H9 (cell line): ENCODE data around the gene CRPPA. TPM values are rescaled to one million over a fixed set of nuclear protein-coding genes. Genes with fewer than 3 reads are reported as not detected.

Experiments
- DNase-seq: peaks from one replicate; pipeline ENCODE4 v3.0.0-alpha.2; 2017
- H2AFZ ChIP-seq: one replicate; pipeline ENCODE4 v1.6.1; 2013; ENCODE audit warnings: mild to moderate bottlenecking, low read length, control low read depth, moderate library complexity
- H2AK5ac ChIP-seq: 2 replicates; pipeline ENCODE4 v1.6.1; 2013; ENCODE audit warnings: low read length, control low read depth, mixed read lengths; ENCODE audit not compliant: insufficient read length
- H2BK120ac ChIP-seq: one replicate; pipeline ENCODE4 v1.6.1; 2013; ENCODE audit warnings: low read depth, mild to moderate bottlenecking, low read length, control low read depth, inconsistent platforms; ENCODE audit not compliant: poor library complexity, severe bottlenecking
- H2BK12ac ChIP-seq: 2 replicates; pipeline ENCODE4 v1.6.1; 2013; ENCODE audit warnings: low read length, control low read depth, mixed read lengths, low read depth; ENCODE audit not compliant: insufficient read length
- H2BK15ac ChIP-seq: 2 replicates; pipeline ENCODE4 v1.6.1; 2013; ENCODE audit warnings: low read depth, low read length, control low read depth
- H2BK20ac ChIP-seq: one replicate; pipeline ENCODE4 v1.6.1; 2013; ENCODE audit warnings: low read depth, mild to moderate bottlenecking, low read length, control low read depth, inconsistent platforms; ENCODE audit not compliant: poor library complexity, severe bottlenecking
- H2BK5ac ChIP-seq: 2 replicates; pipeline ENCODE4 v1.6.1; 2013; ENCODE audit warnings: low read length, control low read depth, mixed read lengths; ENCODE audit not compliant: insufficient read length
- H3K14ac ChIP-seq: 2 replicates; pipeline ENCODE4 v1.6.1; 2013; ENCODE audit warnings: low read length, control low read depth; ENCODE audit not compliant: insufficient read depth
- H3K18ac ChIP-seq: 2 replicates; pipeline ENCODE4 v1.6.1; 2013; ENCODE audit warnings: low read depth, mild to moderate bottlenecking, mixed read lengths, low read length, control low read depth; ENCODE audit not compliant: insufficient read length
- H3K23ac ChIP-seq: 2 replicates; pipeline ENCODE4 v1.6.1; 2013; ENCODE audit warnings: low read length, control low read depth, mixed read lengths, low read depth; ENCODE audit not compliant: insufficient read length
- H3K23me2 ChIP-seq: 2 replicates; pipeline ENCODE4 v1.6.1; 2013; ENCODE audit warnings: low read depth, mild to moderate bottlenecking, mixed read lengths, low read length, control low read depth; ENCODE audit not compliant: insufficient read length, poor library complexity, severe bottlenecking
- H3K27ac ChIP-seq: 2 replicates; pipeline ENCODE4 v1.5.1; 2013; ENCODE audit warnings: low read length, control low read depth, mixed read lengths, low read depth; ENCODE audit not compliant: insufficient read length
- H3K27me3 ChIP-seq: 2 replicates; pipeline ENCODE4 v1.6.1; 2013; ENCODE audit warnings: low read length, control low read depth, inconsistent platforms; ENCODE audit not compliant: insufficient read depth
- H3K4ac ChIP-seq: 2 replicates; pipeline ENCODE4 v1.6.1; 2013; ENCODE audit warnings: low read depth, mild to moderate bottlenecking, control low read depth, inconsistent platforms, low read length, moderate library complexity
- H3K4me1 ChIP-seq: 2 replicates; pipeline ENCODE4 v1.6.1; 2013; ENCODE audit warnings: low read length, control low read depth, inconsistent platforms; ENCODE audit not compliant: insufficient read depth
- H3K4me2 ChIP-seq: 2 replicates; pipeline ENCODE4 v1.6.1; 2013; ENCODE audit warnings: low read length, control low read depth, mixed read lengths; ENCODE audit not compliant: insufficient read length, insufficient read depth
- H3K56ac ChIP-seq: 2 replicates; pipeline ENCODE4 v1.6.1; 2013; ENCODE audit warnings: low read depth, mild to moderate bottlenecking, mixed read lengths, low read length, control low read depth; ENCODE audit not compliant: insufficient read length
- H3K79me1 ChIP-seq: 2 replicates; pipeline ENCODE4 v1.6.1; 2013; ENCODE audit warnings: low read depth, mild to moderate bottlenecking, moderate library complexity, low read length, control low read depth, inconsistent platforms; ENCODE audit not compliant: insufficient read depth, poor library complexity, severe bottlenecking
- H3K79me2 ChIP-seq: 2 replicates; pipeline ENCODE4 v1.6.1; 2013; ENCODE audit warnings: low read length, control low read depth, inconsistent platforms; ENCODE audit not compliant: insufficient read depth
- H3K9ac ChIP-seq: 2 replicates; pipeline ENCODE4 v1.6.1; 2013; ENCODE audit warnings: low read length, control low read depth, mixed read lengths; ENCODE audit not compliant: insufficient read length; ENCODE audit errors: extremely low read depth
- H3K9me3 ChIP-seq: one replicate; pipeline ENCODE4 v1.6.1; 2013; ENCODE audit warnings: low read depth, low read length, inconsistent platforms; ENCODE audit not compliant: control insufficient read depth
- H3T11ph ChIP-seq: one replicate; pipeline ENCODE4 v1.6.1; 2013; ENCODE audit warnings: mild to moderate bottlenecking, low read length, control low read depth, inconsistent platforms
- H4K20me1 ChIP-seq: one replicate; pipeline ENCODE4 v1.6.1; 2013; ENCODE audit not compliant: control insufficient read depth, insufficient read length, insufficient read depth
- H4K5ac ChIP-seq: 2 replicates; pipeline ENCODE4 v1.6.1; 2013; ENCODE audit warnings: low read depth, mild to moderate bottlenecking, mixed read lengths, low read length, control low read depth; ENCODE audit not compliant: insufficient read length
- H4K8ac ChIP-seq: replicated peaks from 2 replicates; pipeline ENCODE4 v1.6.1; 2013; ENCODE audit warnings: low read length, control low read depth, mixed read lengths, low read depth; ENCODE audit not compliant: insufficient read length
- H4K91ac ChIP-seq: 2 replicates; pipeline ENCODE4 v1.6.1; 2013; ENCODE audit warnings: low read depth, mild to moderate bottlenecking, moderate library complexity, mixed read lengths, low read length, control low read depth; ENCODE audit not compliant: insufficient read length
- H3K27ac Mint-ChIP-seq, 3 experiments: 2 replicates in 2 of 3; 3 replicates in 1 of 3; pipeline ENCODE4 v1.8.0; 2020 to 2021; ENCODE audit warnings: mixed read lengths in 3 of 3, mild to moderate bottlenecking in 1 of 3, moderate library complexity in 1 of 3
- H3K27me3 Mint-ChIP-seq: 2 replicates; pipeline ENCODE4 v1.8.0; 2021; ENCODE audit warnings: low read depth, mild to moderate bottlenecking, moderate library complexity, mixed read lengths
- H3K36me3 Mint-ChIP-seq, 3 experiments: 2 replicates in 2 of 3; 3 replicates in 1 of 3; pipeline ENCODE4 v1.8.0; 2020 to 2021; ENCODE audit warnings: low read depth in 3 of 3, mixed read lengths in 3 of 3; ENCODE audit not compliant: insufficient read depth in 1 of 3
- H3K4me1 Mint-ChIP-seq, 2 experiments: 2 replicates each; pipeline ENCODE4 v1.8.0; 2020; ENCODE audit warnings: mixed read lengths in 2 of 2
- H3K4me3 Mint-ChIP-seq, 2 experiments: 2 replicates in 1 of 2; 3 replicates in 1 of 2; pipeline ENCODE4 v1.8.0; 2020 to 2021; ENCODE audit warnings: mild to moderate bottlenecking in 2 of 2, mixed read lengths in 2 of 2, moderate library complexity in 1 of 2
- H3K9me3 Mint-ChIP-seq, 2 experiments: 2 replicates in 1 of 2; 3 replicates in 1 of 2; pipeline ENCODE4 v1.8.0; 2020; ENCODE audit warnings: mild to moderate bottlenecking in 2 of 2, mixed read lengths in 2 of 2, moderate library complexity in 1 of 2
- WGBS: extraction: QIAGEN DNeasy Blood & Tissue Kit; methylation state at CpG from one replicate; pipeline ENCODE4 v1.1.7; 2013; ENCODE audit warnings: missing lambda C conversion rate, low lambda C conversion rate, mixed read lengths; ENCODE audit not compliant: insufficient read length; ENCODE audit errors: extremely low coverage; 5-methylcytosine and 5-hydroxymethylcytosine counted together
- total RNA-seq: library from RNA; stranded (reverse); gene quantifications from 2 replicates; pipeline ENCODE4 v1.2.1, GENCODE V29; 2021
- TF ChIP-seq, protein P1 (sequence below): fragments of 200-600 bp; sonication (generic); conservative IDR thresholded peaks from 3 replicates; pipeline ENCODE4 v1.8.0; 2021; ENCODE audit warnings: antibody characterized with exemption, mild to moderate bottlenecking

The CRPPA gene
- total RNA-seq, 1 experiment from 2014 or later = 1.9 TPM

DNA sequence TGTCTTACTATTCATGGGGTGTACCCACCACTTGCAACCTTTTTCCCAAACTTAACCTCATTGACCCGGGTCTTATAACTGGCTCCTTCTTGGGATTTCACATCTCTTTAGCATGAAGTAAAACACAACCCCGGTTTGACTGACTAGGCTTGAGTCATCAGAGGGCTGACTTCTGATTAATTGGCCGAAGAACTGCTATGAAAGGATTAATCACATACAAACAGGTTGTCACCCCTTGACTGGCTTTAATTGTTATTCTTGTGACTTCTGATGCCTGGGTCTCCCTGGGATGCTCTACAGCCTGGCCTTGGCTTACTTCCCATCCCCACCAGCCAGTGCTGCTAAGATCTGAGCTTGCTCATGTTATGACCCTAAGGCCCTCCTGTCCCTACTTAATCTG, 8.8 kb upstream of the CRPPA start:
- Histone ChIP-seq H3K79me1 (no peaks in the 10 kb centered on the region), H4K91ac (no peak overlapping the region), H3K23ac (no peak overlapping the region), H2BK20ac (no peak overlapping the region), H3K9ac (no peak overlapping the region), H2AK5ac (no peak overlapping the region), H3K79me2 (no peaks in the 10 kb centered on the region), H3K27me3 (no peaks in the 10 kb centered on the region), H3K4me1 (no peaks in the 10 kb centered on the region), H2BK12ac (no peak overlapping the region), H2BK5ac (no peak overlapping the region), H3T11ph (no peak overlapping the region), H2BK15ac (no peak overlapping the region), H4K5ac (no peak overlapping the region), H3K14ac (no peak overlapping the region), H3K4ac (no peak overlapping the region), H4K8ac (no peak overlapping the region), H2AFZ (no peak overlapping the region), H3K9me3 (no peaks in the 10 kb centered on the region), H3K27ac (no peak overlapping the region), H3K4me2 (no peak overlapping the region), H2BK120ac (no peak overlapping the region), H4K20me1 (no peaks in the 10 kb centered on the region), H3K56ac (no peak overlapping the region), H3K23me2 (no peaks in the 10 kb centered on the region), H3K18ac (no peak overlapping the region)
- no peaks in the 10 kb centered on the region for H3K9me3 Mint-ChIP-seq
- no peak overlapping the region for H3K27ac Mint-ChIP-seq
- no peaks in the 10 kb centered on the region for H3K27me3 Mint-ChIP-seq
- TF ChIP-seq, protein P1, sequence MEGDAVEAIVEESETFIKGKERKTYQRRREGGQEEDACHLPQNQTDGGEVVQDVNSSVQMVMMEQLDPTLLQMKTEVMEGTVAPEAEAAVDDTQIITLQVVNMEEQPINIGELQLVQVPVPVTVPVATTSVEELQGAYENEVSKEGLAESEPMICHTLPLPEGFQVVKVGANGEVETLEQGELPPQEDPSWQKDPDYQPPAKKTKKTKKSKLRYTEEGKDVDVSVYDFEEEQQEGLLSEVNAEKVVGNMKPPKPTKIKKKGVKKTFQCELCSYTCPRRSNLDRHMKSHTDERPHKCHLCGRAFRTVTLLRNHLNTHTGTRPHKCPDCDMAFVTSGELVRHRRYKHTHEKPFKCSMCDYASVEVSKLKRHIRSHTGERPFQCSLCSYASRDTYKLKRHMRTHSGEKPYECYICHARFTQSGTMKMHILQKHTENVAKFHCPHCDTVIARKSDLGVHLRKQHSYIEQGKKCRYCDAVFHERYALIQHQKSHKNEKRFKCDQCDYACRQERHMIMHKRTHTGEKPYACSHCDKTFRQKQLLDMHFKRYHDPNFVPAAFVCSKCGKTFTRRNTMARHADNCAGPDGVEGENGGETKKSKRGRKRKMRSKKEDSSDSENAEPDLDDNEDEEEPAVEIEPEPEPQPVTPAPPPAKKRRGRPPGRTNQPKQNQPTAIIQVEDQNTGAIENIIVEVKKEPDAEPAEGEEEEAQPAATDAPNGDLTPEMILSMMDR = no peak
- no CpG with 5 or more reads among the region's 3 CpGs for WGBS
- H3K4me3 Mint-ChIP-seq = no peak overlapping the region
- no peaks in the 10 kb centered on the region for H3K4me1 Mint-ChIP-seq
- DNase-seq = no peak
- no peaks in the 10 kb centered on the region for H3K36me3 Mint-ChIP-seq
